Gastrocnemius medialis (tissue), 4 donors: Measurements from ENCODE around the gene CYTH2.

Source experiments
- CTCF ChIP-seq, 5 experiments: fragments of 450-650 bp in 3 of 5; fragments of 200-600 bp in 2 of 5; sonication (generic) in 2 of 5; IDR thresholded peaks in 4 of 5; conservative IDR thresholded peaks in 1 of 5; 1 replicate in 4 of 5; 2 replicates in 1 of 5; pipeline ENCODE4 v1.5.1; 2016 to 2019; ENCODE audit warnings: antibody characterized with exemption in 5 of 5, mild to moderate bottlenecking in 3 of 5, moderate library complexity in 3 of 5
- POLR2A ChIP-seq, 2 donors: fragments of 450-650 bp; IDR thresholded peaks; one replicate each; pipeline ENCODE4 v1.6.1; 2017; ENCODE audit warnings: antibody characterized with exemption in 2 of 2, mild to moderate bottlenecking in 2 of 2, moderate library complexity in 2 of 2

- TF ChIP-seq POLR2A (IDR thresholded peaks at IDR 0.05) (no peak), CTCF (IDR thresholded peaks at IDR 0.05 in 4 of 5, conservative IDR thresholded peaks at IDR 0.05 in 1 of 5) (no peak)
Observed at GRCh38 chr19:48443731-48444128, 25.4 kb upstream of the CYTH2 start.
